ENCODE measurements around the gene TFRC.

DNA sequence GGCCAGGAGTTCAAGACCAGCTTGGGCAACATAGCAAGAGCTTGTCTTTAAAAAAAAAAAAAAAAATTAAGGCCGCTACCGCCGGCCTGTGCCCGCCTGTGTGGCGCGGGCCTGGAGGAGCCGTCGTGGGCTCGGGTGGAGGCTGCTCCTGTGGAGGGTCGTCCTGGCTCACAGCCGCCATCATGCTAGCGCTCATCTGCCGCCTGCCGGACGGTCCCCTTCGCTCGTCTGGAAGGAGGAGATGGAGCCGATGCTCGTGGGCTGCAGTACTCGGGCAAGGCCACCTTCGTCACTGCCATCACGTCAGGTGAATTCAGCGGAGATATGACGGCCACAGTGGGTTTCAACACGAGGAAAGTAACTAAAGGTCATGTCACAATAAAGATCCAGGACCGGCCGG lies 37.4 kb downstream of the TFRC start:
- TF ChIP-seq, protein P1, sequence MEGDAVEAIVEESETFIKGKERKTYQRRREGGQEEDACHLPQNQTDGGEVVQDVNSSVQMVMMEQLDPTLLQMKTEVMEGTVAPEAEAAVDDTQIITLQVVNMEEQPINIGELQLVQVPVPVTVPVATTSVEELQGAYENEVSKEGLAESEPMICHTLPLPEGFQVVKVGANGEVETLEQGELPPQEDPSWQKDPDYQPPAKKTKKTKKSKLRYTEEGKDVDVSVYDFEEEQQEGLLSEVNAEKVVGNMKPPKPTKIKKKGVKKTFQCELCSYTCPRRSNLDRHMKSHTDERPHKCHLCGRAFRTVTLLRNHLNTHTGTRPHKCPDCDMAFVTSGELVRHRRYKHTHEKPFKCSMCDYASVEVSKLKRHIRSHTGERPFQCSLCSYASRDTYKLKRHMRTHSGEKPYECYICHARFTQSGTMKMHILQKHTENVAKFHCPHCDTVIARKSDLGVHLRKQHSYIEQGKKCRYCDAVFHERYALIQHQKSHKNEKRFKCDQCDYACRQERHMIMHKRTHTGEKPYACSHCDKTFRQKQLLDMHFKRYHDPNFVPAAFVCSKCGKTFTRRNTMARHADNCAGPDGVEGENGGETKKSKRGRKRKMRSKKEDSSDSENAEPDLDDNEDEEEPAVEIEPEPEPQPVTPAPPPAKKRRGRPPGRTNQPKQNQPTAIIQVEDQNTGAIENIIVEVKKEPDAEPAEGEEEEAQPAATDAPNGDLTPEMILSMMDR (IDR thresholded peaks at IDR 0.05) = no peak
- no peak for TF ChIP-seq POLR2A (IDR thresholded peaks at IDR 0.05)
